ENCODE measurements around the gene NRXN3. TPM values are rescaled to one million over a fixed set of nuclear protein-coding genes. Genes with fewer than 3 reads are reported as not detected.

NRXN3 gene
- total RNA-seq, 4 donors from 2014 or later, result 0.04 to 0.16 TPM; not detected in 2

DNA sequence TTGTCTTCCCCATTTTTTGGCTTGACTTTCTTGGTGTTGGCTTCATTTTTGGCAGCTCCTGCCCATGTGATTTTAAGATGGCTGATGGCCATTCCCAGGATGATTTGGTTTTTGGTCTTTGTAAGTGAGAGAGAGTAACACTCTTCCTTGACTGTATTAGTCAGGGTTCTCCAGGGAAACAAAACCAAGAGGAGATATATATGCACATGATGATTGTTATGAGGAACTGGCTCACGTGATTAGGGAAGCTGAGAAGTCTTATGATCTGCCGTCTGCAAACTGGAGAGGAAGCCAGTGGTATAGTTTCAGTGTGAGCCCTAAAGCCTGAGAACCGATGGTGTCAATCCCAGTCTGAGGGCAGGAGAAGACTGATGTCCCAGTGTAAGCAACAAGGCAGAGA lies 146.6 kb downstream of the NRXN3 start:
- TF ChIP-seq, protein P1, sequence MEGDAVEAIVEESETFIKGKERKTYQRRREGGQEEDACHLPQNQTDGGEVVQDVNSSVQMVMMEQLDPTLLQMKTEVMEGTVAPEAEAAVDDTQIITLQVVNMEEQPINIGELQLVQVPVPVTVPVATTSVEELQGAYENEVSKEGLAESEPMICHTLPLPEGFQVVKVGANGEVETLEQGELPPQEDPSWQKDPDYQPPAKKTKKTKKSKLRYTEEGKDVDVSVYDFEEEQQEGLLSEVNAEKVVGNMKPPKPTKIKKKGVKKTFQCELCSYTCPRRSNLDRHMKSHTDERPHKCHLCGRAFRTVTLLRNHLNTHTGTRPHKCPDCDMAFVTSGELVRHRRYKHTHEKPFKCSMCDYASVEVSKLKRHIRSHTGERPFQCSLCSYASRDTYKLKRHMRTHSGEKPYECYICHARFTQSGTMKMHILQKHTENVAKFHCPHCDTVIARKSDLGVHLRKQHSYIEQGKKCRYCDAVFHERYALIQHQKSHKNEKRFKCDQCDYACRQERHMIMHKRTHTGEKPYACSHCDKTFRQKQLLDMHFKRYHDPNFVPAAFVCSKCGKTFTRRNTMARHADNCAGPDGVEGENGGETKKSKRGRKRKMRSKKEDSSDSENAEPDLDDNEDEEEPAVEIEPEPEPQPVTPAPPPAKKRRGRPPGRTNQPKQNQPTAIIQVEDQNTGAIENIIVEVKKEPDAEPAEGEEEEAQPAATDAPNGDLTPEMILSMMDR (IDR thresholded peaks at IDR 0.05 in 4 of 5, conservative IDR thresholded peaks at IDR 0.05 in 1 of 5), result no peak
- TF ChIP-seq POLR2A (IDR thresholded peaks at IDR 0.05), result no peak
- no peaks in the 10 kb centered on the region for H3K36me3 ChIP-seq
- no peak overlapping the region for H3K27ac ChIP-seq
- H3K4me1 ChIP-seq, result no peaks in the 10 kb centered on the region
- intact Hi-C loops (cut with DNase I; ENCODE audit: low total_unique reads), result no loop called here
- H3K4me3 ChIP-seq, result no peak overlapping the region
- ATAC-seq (no peak), DNase-seq (no peak)
- in situ Hi-C loops (cut with MboI; ENCODE audit: low sequenced_read_pairs in 4 of 4), result no loop called here
- peaks cover 0 to 7% (median 0%) of the 10 kb centered on the region in 3 donors for H3K27me3 ChIP-seq
- no peaks in the 10 kb centered on the region for H3K9me3 ChIP-seq

DNA sequence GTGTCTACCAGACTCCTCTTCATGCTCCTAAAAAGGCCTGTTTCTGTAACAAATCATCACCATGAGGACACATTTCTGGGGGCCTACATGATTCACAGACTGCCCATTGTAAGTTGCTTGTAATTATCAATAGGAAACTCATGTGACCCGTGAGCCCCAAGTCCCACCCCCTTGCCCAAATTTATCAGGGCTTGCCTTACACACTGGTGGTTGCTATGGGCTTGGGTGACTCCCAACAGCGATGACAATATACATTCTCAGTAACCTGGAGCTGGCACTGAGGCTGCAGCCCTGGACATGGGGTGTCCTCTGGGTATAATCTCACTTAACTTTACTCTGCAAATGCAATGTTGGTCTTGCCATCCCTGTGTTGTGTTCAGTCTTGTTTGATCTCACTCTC lies 149.2 kb downstream of the NRXN3 start:
- Histone ChIP-seq H3K27ac (no peak overlapping the region), H3K4me3 (no peak overlapping the region), H3K27me3 (no peaks in the 10 kb centered on the region), H3K9me3 (no peaks in the 10 kb centered on the region), H3K36me3 (no peaks in the 10 kb centered on the region), H3K4me1 (no peaks in the 10 kb centered on the region)
- intact Hi-C loops (cut with DNase I; ENCODE audit: low total_unique reads), result no loop called here
- no peak for ATAC-seq
- in situ Hi-C loops (cut with MboI; ENCODE audit: low sequenced_read_pairs in 4 of 4), result no loop called here
- TF ChIP-seq, protein P1 (IDR thresholded peaks at IDR 0.05 in 4 of 5, conservative IDR thresholded peaks at IDR 0.05 in 1 of 5), result no peak
- TF ChIP-seq POLR2A (IDR thresholded peaks at IDR 0.05), result no peak
- DNase-seq, result no peak

DNA sequence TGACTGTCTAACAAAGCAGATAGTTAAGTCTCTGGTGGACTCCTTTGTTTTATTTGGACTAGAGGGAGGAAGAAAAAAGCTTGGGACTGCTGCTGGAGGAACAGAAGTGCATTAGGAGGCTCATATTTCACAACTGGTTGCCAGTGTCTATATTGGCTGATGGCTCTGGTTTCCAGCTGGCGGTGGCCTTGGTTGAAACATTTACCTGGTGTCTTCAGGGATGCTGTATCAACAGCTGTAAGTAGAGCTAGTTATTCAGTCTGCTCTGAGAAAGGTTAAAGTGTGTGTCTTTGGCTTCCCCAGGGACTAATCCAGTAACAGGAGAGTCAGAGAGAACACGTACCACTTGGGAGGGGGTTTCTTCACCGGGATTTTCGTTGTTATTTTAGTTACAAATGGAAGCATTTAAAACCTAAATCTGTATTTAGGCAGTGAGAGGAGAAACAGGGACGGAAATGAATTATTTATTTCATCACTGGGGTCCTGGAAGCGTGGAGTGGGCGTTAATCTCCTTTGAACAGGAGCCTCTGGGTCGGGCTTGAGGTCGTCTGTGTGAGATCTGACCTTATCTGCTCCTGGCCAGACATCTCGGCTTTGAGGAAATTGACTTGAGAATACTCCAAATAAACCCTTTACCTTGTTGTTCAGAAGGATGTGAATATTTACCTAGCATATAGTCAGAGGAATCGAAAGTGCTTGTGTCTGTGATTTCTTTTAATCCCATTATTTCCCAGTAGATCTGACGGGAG lies 149.9 kb downstream of the NRXN3 start:
- TF ChIP-seq, protein P1 (IDR thresholded peaks at IDR 0.05 in 4 of 5, conservative IDR thresholded peaks at IDR 0.05 in 1 of 5), result no peak
- no peak for TF ChIP-seq POLR2A (IDR thresholded peaks at IDR 0.05)
- DNase-seq (no peak), ATAC-seq (no peak)
- intact Hi-C loops (cut with DNase I; ENCODE audit: low total_unique reads), result no loop called here
- Histone ChIP-seq H3K27me3 (no peaks in the 10 kb centered on the region), H3K27ac (no peak overlapping the region), H3K36me3 (no peaks in the 10 kb centered on the region), H3K4me1 (no peaks in the 10 kb centered on the region), H3K9me3 (no peaks in the 10 kb centered on the region), H3K4me3 (no peak overlapping the region)
- in situ Hi-C loops (cut with MboI; ENCODE audit: low sequenced_read_pairs in 4 of 4), result no loop called here

DNA sequence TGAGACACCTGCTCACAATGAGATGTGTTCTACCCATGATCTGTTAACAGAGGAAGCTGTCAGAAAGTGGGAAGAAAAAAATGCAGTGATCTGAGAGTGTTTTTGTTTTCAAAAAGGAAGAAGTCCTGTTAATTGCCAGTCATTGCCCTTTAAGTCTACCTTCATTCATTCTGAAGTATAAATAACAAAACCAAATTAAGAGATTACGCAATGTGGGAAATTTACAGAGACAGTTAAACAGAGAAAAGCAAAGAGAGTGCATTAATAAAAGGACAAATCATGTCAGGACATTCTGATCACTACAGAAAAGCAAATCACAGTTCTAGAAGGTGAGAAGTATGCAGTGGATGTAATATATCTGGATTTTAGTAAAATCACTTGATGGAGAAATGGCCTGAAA lies 154.2 kb downstream of the NRXN3 start:
- H3K4me3 ChIP-seq, result no peak overlapping the region
- intact Hi-C loops (cut with DNase I; ENCODE audit: low total_unique reads), result no loop called here
- no peaks in the 10 kb centered on the region for H3K27me3 ChIP-seq
- TF ChIP-seq POLR2A (IDR thresholded peaks at IDR 0.05), result no peak
- H3K4me1 ChIP-seq, result no peaks in the 10 kb centered on the region
- no peak overlapping the region for H3K27ac ChIP-seq
- no peaks in the 10 kb centered on the region for H3K36me3 ChIP-seq
- no peak for ATAC-seq
- no peaks in the 10 kb centered on the region for H3K9me3 ChIP-seq
- in situ Hi-C loops (cut with MboI; ENCODE audit: low sequenced_read_pairs in 4 of 4), result no loop called here
- DNase-seq, result no peak

DNA sequence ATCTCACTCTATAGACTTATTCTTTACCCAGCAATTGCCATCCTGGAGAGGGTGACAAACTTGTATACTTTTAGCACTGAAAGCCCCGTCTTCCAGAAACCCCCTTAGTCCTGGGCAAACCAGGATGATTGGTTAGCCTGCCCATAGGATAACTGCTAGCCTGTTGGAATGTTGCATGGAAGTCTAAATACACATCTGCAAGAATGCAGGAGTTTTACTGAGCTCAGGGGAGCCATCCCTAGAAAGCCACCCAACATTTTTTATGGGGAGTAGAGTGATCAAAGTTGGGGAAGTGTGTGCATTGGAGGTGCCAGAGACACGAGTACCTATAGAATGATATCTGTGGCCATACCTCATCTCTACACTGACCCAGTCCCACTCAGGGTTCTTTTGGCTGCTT lies 155.7 kb downstream of the NRXN3 start:
- H3K27ac ChIP-seq, result no peak overlapping the region
- ATAC-seq (no peak), DNase-seq (no peak)
- H3K36me3 ChIP-seq, result no peaks in the 10 kb centered on the region
- no peak for TF ChIP-seq POLR2A (IDR thresholded peaks at IDR 0.05)
- TF ChIP-seq, protein P1 (IDR thresholded peaks at IDR 0.05 in 4 of 5, conservative IDR thresholded peaks at IDR 0.05 in 1 of 5), result no peak
- no peaks in the 10 kb centered on the region for H3K27me3 ChIP-seq
- H3K4me3 ChIP-seq, result no peak overlapping the region
- intact Hi-C loops (cut with DNase I; ENCODE audit: low total_unique reads) (no loop called here), in situ Hi-C loops (cut with MboI; ENCODE audit: low sequenced_read_pairs in 4 of 4) (no loop called here)
- no peaks in the 10 kb centered on the region for H3K9me3 ChIP-seq
- no peaks in the 10 kb centered on the region for H3K4me1 ChIP-seq
